ENCODE measurements around the gene NTRK2.

DNA sequence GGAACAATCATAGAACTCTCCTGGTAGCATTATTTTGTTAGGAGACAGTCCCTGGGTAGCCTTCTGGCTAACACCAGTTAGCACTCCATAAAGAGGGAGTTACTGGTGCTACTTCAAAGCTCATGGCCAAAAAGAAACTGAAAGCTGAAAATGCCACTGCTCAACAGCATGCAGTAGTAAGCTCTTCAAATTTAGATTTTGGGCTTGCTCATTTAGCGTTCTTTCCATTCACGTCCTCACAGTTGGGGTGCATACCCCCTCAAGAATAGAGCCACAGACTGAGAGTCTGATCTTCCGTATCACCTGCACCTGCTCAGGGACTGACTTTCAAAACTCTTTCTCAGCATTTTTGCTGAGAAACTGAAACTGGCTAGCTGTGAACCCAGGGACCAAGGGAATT is 24.7 kb downstream of the NTRK2 start:
- TF ChIP-seq, protein P1, sequence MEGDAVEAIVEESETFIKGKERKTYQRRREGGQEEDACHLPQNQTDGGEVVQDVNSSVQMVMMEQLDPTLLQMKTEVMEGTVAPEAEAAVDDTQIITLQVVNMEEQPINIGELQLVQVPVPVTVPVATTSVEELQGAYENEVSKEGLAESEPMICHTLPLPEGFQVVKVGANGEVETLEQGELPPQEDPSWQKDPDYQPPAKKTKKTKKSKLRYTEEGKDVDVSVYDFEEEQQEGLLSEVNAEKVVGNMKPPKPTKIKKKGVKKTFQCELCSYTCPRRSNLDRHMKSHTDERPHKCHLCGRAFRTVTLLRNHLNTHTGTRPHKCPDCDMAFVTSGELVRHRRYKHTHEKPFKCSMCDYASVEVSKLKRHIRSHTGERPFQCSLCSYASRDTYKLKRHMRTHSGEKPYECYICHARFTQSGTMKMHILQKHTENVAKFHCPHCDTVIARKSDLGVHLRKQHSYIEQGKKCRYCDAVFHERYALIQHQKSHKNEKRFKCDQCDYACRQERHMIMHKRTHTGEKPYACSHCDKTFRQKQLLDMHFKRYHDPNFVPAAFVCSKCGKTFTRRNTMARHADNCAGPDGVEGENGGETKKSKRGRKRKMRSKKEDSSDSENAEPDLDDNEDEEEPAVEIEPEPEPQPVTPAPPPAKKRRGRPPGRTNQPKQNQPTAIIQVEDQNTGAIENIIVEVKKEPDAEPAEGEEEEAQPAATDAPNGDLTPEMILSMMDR (IDR thresholded peaks at IDR 0.05 in 2 of 3, conservative IDR thresholded peaks at IDR 0.05 in 1 of 3; ENCODE audit: control insufficient read depth in 2 of 3, extremely low read depth in 1 of 3, insufficient read depth in 1 of 3, low read depth in 3 of 3, low read length in 3 of 3), result no peak
- TF ChIP-seq NFIC (IDR thresholded peaks at IDR 0.05; ENCODE audit: low read depth, low read length) (no peak), ESRRA (IDR thresholded peaks at IDR 0.05; ENCODE audit: low read length) (no peak), REST (IDR thresholded peaks at IDR 0.05; ENCODE audit: low read depth, low read length) (no peak), FOS (IDR thresholded peaks at IDR 0.05; ENCODE audit: borderline replicate concordance, extremely low read depth, insufficient read length) (no peak), HDGF (IDR thresholded peaks at IDR 0.05) (no peak), MXI1 (IDR thresholded peaks at IDR 0.05; ENCODE audit: low read depth, low read length) (no peak), SMC3 (IDR thresholded peaks at IDR 0.05; ENCODE audit: borderline replicate concordance, low read length) (no peak), MTA3 (IDR thresholded peaks at IDR 0.05; ENCODE audit: borderline replicate concordance, low read length) (no peak)
